Measurements from ENCODE around the gene FAM53C.

DNA sequence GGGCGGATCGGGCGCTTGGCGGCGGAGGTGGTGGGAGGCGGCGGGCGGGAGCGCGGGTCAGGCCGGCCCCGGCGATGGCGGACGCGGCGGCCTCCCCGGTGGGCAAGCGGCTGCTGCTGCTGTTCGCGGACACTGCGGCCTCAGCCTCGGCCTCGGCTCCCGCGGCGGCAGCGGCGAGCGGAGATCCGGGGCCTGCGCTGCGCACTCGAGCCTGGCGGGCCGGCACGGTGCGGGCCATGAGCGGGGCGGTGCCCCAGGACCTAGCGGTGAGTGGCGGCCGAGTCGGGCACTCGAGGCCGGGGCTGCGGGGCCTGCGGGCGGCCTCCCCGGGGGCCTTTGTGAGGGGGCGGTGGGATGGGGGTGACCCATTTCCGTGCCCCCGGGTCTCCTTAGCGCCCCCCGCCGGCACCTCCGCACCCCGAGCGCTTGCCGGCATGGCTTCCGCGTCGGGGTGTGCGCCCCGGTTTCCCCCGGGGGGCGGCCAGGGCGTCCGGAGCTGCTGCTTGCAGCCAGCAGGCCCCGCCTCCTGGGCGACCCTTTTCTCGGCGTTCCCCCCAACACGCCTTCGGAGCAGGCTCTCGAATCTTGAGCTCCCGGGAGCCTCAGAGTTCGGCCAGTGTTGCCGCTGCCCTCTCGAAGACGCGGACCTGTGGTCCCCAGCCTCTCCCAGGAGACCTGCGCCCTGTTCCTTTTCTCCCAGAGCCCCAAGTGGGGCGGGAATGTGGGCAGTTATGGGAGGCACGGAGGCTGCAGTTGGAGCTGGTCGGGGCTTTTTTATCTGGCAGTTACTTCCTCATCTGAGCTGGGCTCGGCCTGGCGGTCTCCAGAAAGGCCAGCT, 14.9 kb downstream of the FAM53C start:
- peak in 1 of 2 donors; percentile 45 for TF ChIP-seq POLR2A (IDR thresholded peaks at IDR 0.05)
- TF ChIP-seq, protein P1, sequence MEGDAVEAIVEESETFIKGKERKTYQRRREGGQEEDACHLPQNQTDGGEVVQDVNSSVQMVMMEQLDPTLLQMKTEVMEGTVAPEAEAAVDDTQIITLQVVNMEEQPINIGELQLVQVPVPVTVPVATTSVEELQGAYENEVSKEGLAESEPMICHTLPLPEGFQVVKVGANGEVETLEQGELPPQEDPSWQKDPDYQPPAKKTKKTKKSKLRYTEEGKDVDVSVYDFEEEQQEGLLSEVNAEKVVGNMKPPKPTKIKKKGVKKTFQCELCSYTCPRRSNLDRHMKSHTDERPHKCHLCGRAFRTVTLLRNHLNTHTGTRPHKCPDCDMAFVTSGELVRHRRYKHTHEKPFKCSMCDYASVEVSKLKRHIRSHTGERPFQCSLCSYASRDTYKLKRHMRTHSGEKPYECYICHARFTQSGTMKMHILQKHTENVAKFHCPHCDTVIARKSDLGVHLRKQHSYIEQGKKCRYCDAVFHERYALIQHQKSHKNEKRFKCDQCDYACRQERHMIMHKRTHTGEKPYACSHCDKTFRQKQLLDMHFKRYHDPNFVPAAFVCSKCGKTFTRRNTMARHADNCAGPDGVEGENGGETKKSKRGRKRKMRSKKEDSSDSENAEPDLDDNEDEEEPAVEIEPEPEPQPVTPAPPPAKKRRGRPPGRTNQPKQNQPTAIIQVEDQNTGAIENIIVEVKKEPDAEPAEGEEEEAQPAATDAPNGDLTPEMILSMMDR (IDR thresholded peaks at IDR 0.05), result peak in 3 of 6 experiments; percentile 15 to 54 (median 23)
